SK-N-MC (cell line): ENCODE data around the gene JAKMIP3.

Experiments used
- DNase-seq: peaks from one replicate; pipeline ENCODE4 v3.0.0-alpha.2; 2011; ENCODE audit warnings: low read depth, low spot score
- H3K27ac ChIP-seq: fragments of 200-600 bp; sonication (generic); 2 replicates; pipeline ENCODE4 v1.5.1; 2016; ENCODE audit warnings: mixed run types
- H3K36me3 ChIP-seq: fragments of 200-600 bp; sonication (generic); 2 replicates; pipeline ENCODE4 v1.6.1; 2017; ENCODE audit warnings: antibody characterized with exemption, low read length, mixed read lengths; ENCODE audit not compliant: insufficient read depth
- H3K4me3 ChIP-seq: fragments of 200-600 bp; sonication (generic); 2 replicates; pipeline ENCODE4 v1.5.1; 2016
- H3K9ac ChIP-seq: fragments of 200-600 bp; sonication (generic); 2 replicates; pipeline ENCODE4 v1.8.0; 2017; ENCODE audit warnings: mixed run types, mixed read lengths; ENCODE audit not compliant: insufficient read length
- H3K9me3 ChIP-seq: fragments of 200-600 bp; sonication (generic); 2 replicates; pipeline ENCODE4 v1.6.1; 2017; ENCODE audit warnings: low read depth, mild to moderate bottlenecking, antibody characterized with exemption, low read length, moderate library complexity, mixed read lengths
- EZH2 ChIP-seq: fragments of 200-600 bp; sonication (generic); IDR thresholded peaks from one replicate; pipeline ENCODE4 v1.6.1; 2017; ENCODE audit warnings: antibody characterized with exemption
- FOXP2 ChIP-seq: optimal IDR thresholded peaks from 2 replicates; pipeline ENCODE3; 2011; ENCODE audit warnings: mild to moderate bottlenecking, moderate library complexity; ENCODE audit not compliant: insufficient read depth; ENCODE audit errors: extremely low read length, control extremely low read depth
- POLR2AphosphoS5 ChIP-seq: IDR thresholded peaks from 2 replicates; pipeline ENCODE4 v1.6.1; 2012; ENCODE audit warnings: mild to moderate bottlenecking, low read depth, low read length, borderline replicate concordance

JAKMIP3 gene

GRCh38 chr10:132107949-132108877, 42.5 kb downstream of the JAKMIP3 start:
- Histone ChIP-seq H3K9ac (no peak overlapping the region), H3K9me3 (no peaks in the 10 kb centered on the region), H3K4me3 (no peak overlapping the region), H3K27ac (no peak overlapping the region), H3K36me3 (no peaks in the 10 kb centered on the region)
- DNase-seq = no peak
- TF ChIP-seq POLR2AphosphoS5 = no peak
- no peak for TF ChIP-seq EZH2
- no peak for TF ChIP-seq FOXP2

GRCh38 chr10:132109341-132110110, 43.8 kb downstream of the JAKMIP3 start:
- Histone ChIP-seq H3K27ac (no peak overlapping the region), H3K9me3 (no peaks in the 10 kb centered on the region), H3K4me3 (no peak overlapping the region), H3K9ac (no peak overlapping the region), H3K36me3 (no peaks in the 10 kb centered on the region)
- no peak for TF ChIP-seq FOXP2
- TF ChIP-seq EZH2 = no peak
- TF ChIP-seq POLR2AphosphoS5 = no peak
- DNase-seq = no peak

- Histone ChIP-seq H3K27ac (no peak overlapping the region), H3K4me3 (no peak overlapping the region), H3K9me3 (no peaks in the 10 kb centered on the region), H3K36me3 (no peaks in the 10 kb centered on the region), H3K9ac (no peak overlapping the region)
- TF ChIP-seq POLR2AphosphoS5 (no peak), FOXP2 (no peak), EZH2 (no peak)
- no peak for DNase-seq
These were observed 44.4 kb downstream of the JAKMIP3 start for GRCh38 chr10:132110111-132110521.

GRCh38 chr10:132110713-132111112, 45.0 kb downstream of the JAKMIP3 start:
- no peaks in the 10 kb centered on the region for H3K36me3 ChIP-seq
- H3K9me3 ChIP-seq = no peaks in the 10 kb centered on the region
- H3K27ac ChIP-seq = no peak overlapping the region
- H3K4me3 ChIP-seq = no peak overlapping the region
- DNase-seq = no peak
- no peak for TF ChIP-seq POLR2AphosphoS5
- TF ChIP-seq EZH2 = no peak
- no peak for TF ChIP-seq FOXP2
- no peak overlapping the region for H3K9ac ChIP-seq

DNA sequence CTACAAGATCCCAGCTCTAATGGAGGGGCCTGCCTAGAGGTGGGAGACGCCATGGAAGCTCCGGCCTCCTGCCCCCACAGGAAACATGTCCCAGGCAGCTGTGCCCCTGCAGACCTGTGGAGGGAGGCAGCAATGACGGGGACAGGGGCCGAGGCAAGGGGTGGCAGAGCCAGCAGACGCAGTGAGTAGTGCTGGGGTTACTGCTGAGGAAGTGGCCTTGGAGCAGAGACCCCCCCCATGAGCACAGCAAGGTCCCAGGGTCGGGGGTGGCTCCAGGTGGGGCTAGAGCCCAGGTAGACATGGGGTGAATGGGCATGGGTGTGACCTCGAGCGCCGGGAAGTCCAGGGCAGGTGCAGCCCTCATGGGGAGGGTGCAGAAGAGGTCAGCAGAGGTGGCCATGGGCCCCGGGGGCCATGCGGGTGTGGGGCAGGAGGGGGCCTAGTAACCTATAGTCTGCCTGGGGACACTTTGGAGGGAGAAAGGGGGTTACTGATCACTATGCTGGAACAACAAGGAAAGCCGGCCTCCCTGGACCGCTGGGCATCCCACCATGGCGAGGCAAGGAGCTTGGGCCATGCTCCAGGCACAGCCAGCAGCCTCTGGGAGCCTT, 45.5 kb downstream of the JAKMIP3 start:
- no peak for TF ChIP-seq EZH2
- TF ChIP-seq FOXP2 = no peak
- no peak for TF ChIP-seq POLR2AphosphoS5
- Histone ChIP-seq H3K9ac (no peak overlapping the region), H3K36me3 (no peaks in the 10 kb centered on the region), H3K4me3 (no peak overlapping the region), H3K9me3 (no peaks in the 10 kb centered on the region), H3K27ac (no peak overlapping the region)
- no peak for DNase-seq

DNA sequence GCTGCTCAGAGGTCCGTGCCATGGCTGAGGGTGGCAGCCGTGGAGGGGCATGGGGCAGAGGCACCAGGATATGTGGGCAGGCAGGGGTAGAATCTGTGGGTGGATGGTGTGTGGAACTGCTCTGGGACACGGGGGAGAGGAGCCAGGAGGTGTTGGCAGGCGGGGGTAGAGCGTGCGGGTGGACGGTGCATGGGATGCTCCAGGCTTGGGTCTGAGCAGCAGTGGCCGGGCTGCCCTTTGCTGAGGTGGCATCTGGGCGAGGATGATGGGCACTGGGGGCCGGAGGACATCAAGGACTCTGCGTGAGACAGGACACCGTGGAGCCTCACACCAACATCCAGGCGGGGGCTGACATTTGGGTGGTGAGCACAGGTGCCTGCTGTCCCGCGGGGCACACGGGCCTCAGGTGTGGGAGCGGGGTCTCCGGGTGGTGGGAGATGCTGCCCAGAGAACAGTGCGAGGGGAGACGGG, 46.2 kb downstream of the JAKMIP3 start:
- H3K9ac ChIP-seq = no peak overlapping the region
- no peak overlapping the region for H3K4me3 ChIP-seq
- no peak overlapping the region for H3K27ac ChIP-seq
- no peaks in the 10 kb centered on the region for H3K9me3 ChIP-seq
- TF ChIP-seq POLR2AphosphoS5 (no peak), EZH2 (no peak), FOXP2 (no peak)
- DNase-seq = no peak
- no peaks in the 10 kb centered on the region for H3K36me3 ChIP-seq

DNA sequence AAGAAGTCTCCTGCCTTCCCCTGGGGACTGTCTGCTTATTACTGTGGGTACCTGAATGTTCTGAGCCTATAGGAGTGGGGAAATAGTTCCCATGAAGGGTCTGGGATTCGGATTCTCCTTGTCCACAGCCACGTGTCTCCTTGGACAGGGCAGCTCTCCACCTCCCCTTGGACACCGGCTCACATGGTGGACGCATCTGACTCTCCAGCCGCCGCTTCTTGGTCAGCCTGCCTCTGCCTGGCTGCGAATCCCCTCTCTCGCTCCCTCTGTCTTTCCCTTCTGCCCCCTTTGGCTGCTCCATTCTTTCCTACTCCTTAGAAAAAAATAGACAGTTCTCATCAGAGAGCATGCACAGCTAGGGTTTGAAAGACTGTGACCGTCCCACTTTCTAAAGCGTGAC, 46.9 kb downstream of the JAKMIP3 start:
- Histone ChIP-seq H3K9ac (no peak overlapping the region), H3K4me3 (no peak overlapping the region), H3K27ac (no peak overlapping the region), H3K9me3 (no peaks in the 10 kb centered on the region), H3K36me3 (no peaks in the 10 kb centered on the region)
- TF ChIP-seq POLR2AphosphoS5 = no peak
- no peak for TF ChIP-seq FOXP2
- TF ChIP-seq EZH2 = no peak
- no peak for DNase-seq

- Histone ChIP-seq H3K9ac (no peak overlapping the region), H3K9me3 (no peaks in the 10 kb centered on the region), H3K4me3 (no peak overlapping the region), H3K27ac (no peak overlapping the region), H3K36me3 (no peaks in the 10 kb centered on the region)
- TF ChIP-seq POLR2AphosphoS5 = no peak
- TF ChIP-seq EZH2 = no peak
- TF ChIP-seq FOXP2 = no peak
- DNase-seq = no peak
These were observed 47.5 kb downstream of the JAKMIP3 start for GRCh38 chr10:132113206-132113605.
